Activated naive CD4-positive, alpha-beta T cell treated with anti-CD3 and anti-CD28 coated beads, Interleukin-2, amount 10 ng/mL, durations not matched to agents 7 days and 5 days (primary cell): ENCODE results near the gene POLR3C.

Experiments used
- CTCF ChIA-PET: fragments of 350-600 bp; sonication (Branson Sonifier 250); formaldehyde crosslinking; loops from one replicate; lab custom pipeline; 2021; ENCODE audit warnings: antibody characterized with exemption; lab: Charles Lee
- DNase-seq: peaks from one replicate; pipeline ENCODE4 v3.0.0-alpha.2; 2020
- H3K27ac Mint-ChIP-seq: one replicate; pipeline ENCODE4 v1.8.0; 2021; ENCODE audit warnings: mild to moderate bottlenecking, moderate library complexity, mixed read lengths
- H3K27me3 Mint-ChIP-seq: one replicate; pipeline ENCODE4 v1.8.0; 2021; ENCODE audit warnings: mild to moderate bottlenecking, mixed read lengths
- H3K36me3 Mint-ChIP-seq: one replicate; pipeline ENCODE4 v1.8.0; 2021; ENCODE audit warnings: mixed read lengths
- H3K4me1 Mint-ChIP-seq: one replicate; pipeline ENCODE4 v1.8.0; 2021; ENCODE audit warnings: mixed read lengths
- H3K4me3 Mint-ChIP-seq: one replicate; pipeline ENCODE4 v1.8.0; 2021; ENCODE audit warnings: mild to moderate bottlenecking, moderate library complexity, mixed read lengths
- H3K9me3 Mint-ChIP-seq: one replicate; pipeline ENCODE4 v1.8.0; 2021; ENCODE audit warnings: mixed read lengths

POLR3C gene

GRCh38 chr1:145891587-145892485, 67.8 kb downstream of the POLR3C start:
- peaks cover 14% of the 10 kb centered on the region for H3K27me3 Mint-ChIP-seq
- H3K9me3 Mint-ChIP-seq = no peaks in the 10 kb centered on the region
- no peaks in the 10 kb centered on the region for H3K36me3 Mint-ChIP-seq
- H3K4me3 Mint-ChIP-seq = no peak overlapping the region
- peaks cover 1% of the 10 kb centered on the region for H3K4me1 Mint-ChIP-seq
- H3K27ac Mint-ChIP-seq = no peak overlapping the region
- peak; percentile 73 for DNase-seq
- CTCF ChIA-PET = interaction anchor here (0.7 to 3.5 kb wide), 23 partner anchors 9 to 141 kb away, joined by 3 to 34 read pairs (median 5); partner anchors contain the start of genes ITGA10, PEX11B and PIAS3

GRCh38 chr1:145892486-145893087, 68.6 kb downstream of the POLR3C start:
- H3K9me3 Mint-ChIP-seq = no peaks in the 10 kb centered on the region
- H3K4me1 Mint-ChIP-seq = no peaks in the 10 kb centered on the region
- no peak overlapping the region for H3K27ac Mint-ChIP-seq
- no peak overlapping the region for H3K4me3 Mint-ChIP-seq
- no peaks in the 10 kb centered on the region for H3K36me3 Mint-ChIP-seq
- peaks cover 6% of the 10 kb centered on the region for H3K27me3 Mint-ChIP-seq
- CTCF ChIA-PET = interaction anchor here (0.6 to 3.5 kb wide), 21 partner anchors 9 to 141 kb away, joined by 3 to 34 read pairs (median 5); partner anchors contain the start of genes ITGA10, NUDT17 and PIAS3
- no peak for DNase-seq

GRCh38 chr1:145893306-145894055, 69.5 kb downstream of the POLR3C start:
- CTCF ChIA-PET = interaction anchor here (0.7 to 3.5 kb wide), 9 partner anchors 12 to 121 kb away, joined by 3 to 34 read pairs (median 4); partner anchors contain the start of genes ITGA10, NUDT17 and PIAS3
- H3K9me3 Mint-ChIP-seq = no peaks in the 10 kb centered on the region
- H3K4me3 Mint-ChIP-seq = no peak overlapping the region

More at GRCh38 chr1:145893306-145894055, 69.5 kb downstream of the POLR3C start:
- Mint-ChIP-seq H3K4me1 (no peaks in the 10 kb centered on the region), H3K27me3 (peaks cover 6% of the 10 kb centered on the region), H3K27ac (no peak overlapping the region), H3K36me3 (peaks cover 1% of the 10 kb centered on the region)
- no peak for DNase-seq
